ENCODE results near the gene PDIA4.

- TF ChIP-seq ATF1 (CRISPR knock-in tag; IDR thresholded peaks at IDR 0.05) (no peak), ELF4 (CRISPR knock-in tag; IDR thresholded peaks at IDR 0.05; ENCODE audit: low read depth) (no peak), NR2C2 (CRISPR knock-in tag; IDR thresholded peaks at IDR 0.05) (no peak), TEAD4 (CRISPR knock-in tag; IDR thresholded peaks at IDR 0.05) (no peak), CTCF (IDR thresholded peaks at IDR 0.05) (no peak), ZNF263 (CRISPR knock-in tag; IDR thresholded peaks at IDR 0.05; ENCODE audit: low read depth) (no peak), SMAD3 (CRISPR knock-in tag; IDR thresholded peaks at IDR 0.05; ENCODE audit: borderline replicate concordance) (no peak), ETV6 (CRISPR knock-in tag; IDR thresholded peaks at IDR 0.05) (no peak), MLX (CRISPR knock-in tag; IDR thresholded peaks at IDR 0.05) (no peak), E2F1 (CRISPR knock-in tag; IDR thresholded peaks at IDR 0.05) (no peak), SP1 (CRISPR knock-in tag; conservative IDR thresholded peaks at IDR 0.05) (no peak), NR3C1 (CRISPR knock-in tag; conservative IDR thresholded peaks at IDR 0.05; ENCODE audit: low read depth) (no peak)
These were observed 8.4 kb upstream of the PDIA4 start for GRCh38 chr7:149036676-149037075.
